ENCODE data around the gene GAS2. TPM values are rescaled to one million over a fixed set of nuclear protein-coding genes. Genes with fewer than 3 reads are reported as not detected.

The GAS2 gene
- polyA plus RNA-seq, 1 donor from 2014 or later: 8.0 TPM

DNA sequence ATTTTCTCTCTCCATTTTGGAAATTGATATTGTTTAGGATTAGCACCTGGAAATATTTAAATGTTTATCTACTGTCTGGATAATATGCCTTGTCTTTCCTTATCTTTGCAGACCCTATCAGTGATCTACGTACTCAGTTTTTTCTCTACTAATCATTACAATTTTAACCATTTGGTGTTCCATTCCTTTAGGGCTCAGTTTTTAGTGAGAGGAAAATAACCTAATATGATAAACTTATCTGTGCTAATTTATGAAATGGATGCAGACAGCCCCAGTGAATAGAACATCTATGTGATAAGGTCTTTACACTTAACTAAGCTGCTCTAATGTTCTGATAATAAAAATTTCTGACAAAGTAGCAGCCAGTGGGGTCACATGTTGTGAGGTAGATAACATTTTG lies 94.7 kb downstream of the GAS2 start:
- Histone ChIP-seq H2AFZ (ENCODE audit: low read depth, low read length) (no peak overlapping the region), H3K36me3 (ENCODE audit: insufficient read depth, low read length) (no peaks in the 10 kb centered on the region), H3K4me2 (ENCODE audit: low read length) (no peak overlapping the region), H3K9me2 (ENCODE audit: insufficient read depth, low read length) (no peaks in the 10 kb centered on the region), H3K9ac (ENCODE audit: low read length) (no peak overlapping the region), H3K79me2 (replicated peaks; ENCODE audit: insufficient read depth, low read length) (no peaks in the 10 kb centered on the region), H3F3A (ENCODE audit: insufficient read depth, low read length, poor library complexity, severe bottlenecking) (no peaks in the 10 kb centered on the region), H3K27me3 (ENCODE audit: insufficient read depth, low read depth, low read length) (no peaks in the 10 kb centered on the region), H3K27ac (ENCODE audit: low read length) (no peak overlapping the region), H3K9me3 (ENCODE audit: low read length) (no peaks in the 10 kb centered on the region), H3K4me3 (ENCODE audit: low read length) (no peak overlapping the region), H4K20me1 (ENCODE audit: insufficient read depth) (no peaks in the 10 kb centered on the region)
- TF ChIP-seq EZH2 (IDR thresholded peaks at IDR 0.05; ENCODE audit: borderline replicate concordance, insufficient read depth, low read length, poor library complexity, severe bottlenecking): no peak
- TF ChIP-seq RAD21 (conservative IDR thresholded peaks at IDR 0.05): no peak
- TF ChIP-seq, protein P1, sequence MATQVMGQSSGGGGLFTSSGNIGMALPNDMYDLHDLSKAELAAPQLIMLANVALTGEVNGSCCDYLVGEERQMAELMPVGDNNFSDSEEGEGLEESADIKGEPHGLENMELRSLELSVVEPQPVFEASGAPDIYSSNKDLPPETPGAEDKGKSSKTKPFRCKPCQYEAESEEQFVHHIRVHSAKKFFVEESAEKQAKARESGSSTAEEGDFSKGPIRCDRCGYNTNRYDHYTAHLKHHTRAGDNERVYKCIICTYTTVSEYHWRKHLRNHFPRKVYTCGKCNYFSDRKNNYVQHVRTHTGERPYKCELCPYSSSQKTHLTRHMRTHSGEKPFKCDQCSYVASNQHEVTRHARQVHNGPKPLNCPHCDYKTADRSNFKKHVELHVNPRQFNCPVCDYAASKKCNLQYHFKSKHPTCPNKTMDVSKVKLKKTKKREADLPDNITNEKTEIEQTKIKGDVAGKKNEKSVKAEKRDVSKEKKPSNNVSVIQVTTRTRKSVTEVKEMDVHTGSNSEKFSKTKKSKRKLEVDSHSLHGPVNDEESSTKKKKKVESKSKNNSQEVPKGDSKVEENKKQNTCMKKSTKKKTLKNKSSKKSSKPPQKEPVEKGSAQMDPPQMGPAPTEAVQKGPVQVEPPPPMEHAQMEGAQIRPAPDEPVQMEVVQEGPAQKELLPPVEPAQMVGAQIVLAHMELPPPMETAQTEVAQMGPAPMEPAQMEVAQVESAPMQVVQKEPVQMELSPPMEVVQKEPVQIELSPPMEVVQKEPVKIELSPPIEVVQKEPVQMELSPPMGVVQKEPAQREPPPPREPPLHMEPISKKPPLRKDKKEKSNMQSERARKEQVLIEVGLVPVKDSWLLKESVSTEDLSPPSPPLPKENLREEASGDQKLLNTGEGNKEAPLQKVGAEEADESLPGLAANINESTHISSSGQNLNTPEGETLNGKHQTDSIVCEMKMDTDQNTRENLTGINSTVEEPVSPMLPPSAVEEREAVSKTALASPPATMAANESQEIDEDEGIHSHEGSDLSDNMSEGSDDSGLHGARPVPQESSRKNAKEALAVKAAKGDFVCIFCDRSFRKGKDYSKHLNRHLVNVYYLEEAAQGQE (IDR thresholded peaks at IDR 0.05; ENCODE audit: borderline replicate concordance): no peak
- no peak for TF ChIP-seq POLR2AphosphoS5 (IDR thresholded peaks at IDR 0.05)
- no peak for TF ChIP-seq TAF1 (IDR thresholded peaks at IDR 0.05; ENCODE audit: low read depth)
- no peak for TF ChIP-seq MXI1 (conservative IDR thresholded peaks at IDR 0.05; ENCODE audit: poor library complexity, severe bottlenecking)
- no peak for TF ChIP-seq SMC3 (conservative IDR thresholded peaks at IDR 0.05; ENCODE audit: poor library complexity)

DNA sequence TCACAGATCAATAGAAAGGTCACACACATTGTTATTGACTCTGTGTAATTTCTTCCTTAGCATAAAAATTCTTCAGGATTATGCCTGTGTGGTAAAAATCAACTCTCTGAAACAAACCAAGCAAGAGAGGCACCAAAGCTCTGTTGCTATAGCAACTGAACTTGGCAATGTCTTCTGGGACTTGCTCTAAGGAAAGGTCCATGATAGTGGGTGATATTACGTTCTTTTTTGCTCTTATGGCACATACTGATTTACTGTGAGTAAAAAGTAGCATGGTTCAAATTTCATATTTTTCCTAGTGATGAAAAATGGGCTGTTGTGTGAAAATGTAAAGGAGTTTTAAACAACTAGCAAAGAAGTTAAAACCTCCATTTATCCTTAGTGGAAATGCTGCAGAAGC lies 96.8 kb downstream of the GAS2 start:
- no peaks in the 10 kb centered on the region for H3K27me3 ChIP-seq (ENCODE audit: insufficient read depth, low read depth, low read length)
- peak overlapping the region; percentile 6 for H3K4me2 ChIP-seq (ENCODE audit: low read length)
- H3K9me2 ChIP-seq (ENCODE audit: insufficient read depth, low read length): no peaks in the 10 kb centered on the region
- H4K20me1 ChIP-seq (ENCODE audit: insufficient read depth): no peaks in the 10 kb centered on the region
- H3K27ac ChIP-seq (ENCODE audit: low read length): peak overlapping the region; percentile 80
- no peaks in the 10 kb centered on the region for H3F3A ChIP-seq (ENCODE audit: insufficient read depth, low read length, poor library complexity, severe bottlenecking)
- H3K9ac ChIP-seq (ENCODE audit: low read length): peak overlapping the region; percentile 36
- H3K79me2 ChIP-seq (replicated peaks; ENCODE audit: insufficient read depth, low read length): no peaks in the 10 kb centered on the region
- peak overlapping the region; percentile 29 for H3K4me3 ChIP-seq (ENCODE audit: low read length)
- H2AFZ ChIP-seq (ENCODE audit: low read depth, low read length): no peak overlapping the region
- no peaks in the 10 kb centered on the region for H3K36me3 ChIP-seq (ENCODE audit: insufficient read depth, low read length)
- TF ChIP-seq RAD21 (conservative IDR thresholded peaks at IDR 0.05) (peak; percentile 18), TAF1 (IDR thresholded peaks at IDR 0.05; ENCODE audit: low read depth) (no peak), EP300 (conservative IDR thresholded peaks at IDR 0.05; ENCODE audit: poor library complexity, severe bottlenecking) (peak; percentile 60), POLR2AphosphoS5 (IDR thresholded peaks at IDR 0.05) (peak; percentile 35), EZH2 (IDR thresholded peaks at IDR 0.05; ENCODE audit: borderline replicate concordance, insufficient read depth, low read length, poor library complexity, severe bottlenecking) (no peak)
- TF ChIP-seq, protein P1 (IDR thresholded peaks at IDR 0.05; ENCODE audit: borderline replicate concordance): peak; percentile 39
- no peaks in the 10 kb centered on the region for H3K9me3 ChIP-seq (ENCODE audit: low read length)

Measured in neural cell (in vitro differentiated cells).